Ovary (tissue), 9 donors: ENCODE data around the gene FNIP1. TPM values are rescaled to one million over a fixed set of nuclear protein-coding genes. Genes with fewer than 3 reads are reported as not detected.
"Not testable (repeated sequence)": the region's sequence is repeated elsewhere in the genome, so short reads cannot be mapped to it uniquely, and the experiment has no call there.

ENCODE experiments used
- DNase-seq, 5 donors: peaks; one replicate each; pipeline ENCODE4 v3.0.0-alpha.2; 2019 to 2020
- H3K27ac ChIP-seq, 2 donors: fragments of 200-600 bp; one replicate each; pipeline versions ENCODE4 v1.5.1 to v1.8.0; 2019 to 2022
- H3K27me3 ChIP-seq: fragments of 200-600 bp; one replicate; pipeline ENCODE4 v1.8.0; 2022
- H3K36me3 ChIP-seq: fragments of 200-600 bp; sonication (generic); one replicate; pipeline ENCODE4 v1.5.1; 2019
- H3K4me1 ChIP-seq: one replicate; pipeline ENCODE4 v1.8.1; 2013; ENCODE audit warnings: mild to moderate bottlenecking, moderate library complexity; ENCODE audit not compliant: insufficient read depth
- H3K4me3 ChIP-seq: fragments of 200-600 bp; sonication (generic); one replicate; pipeline ENCODE4 v1.5.1; 2017
- H3K9me3 ChIP-seq, 2 donors: fragments of 200-600 bp in 1 of 2; sonication (generic) in 1 of 2; one replicate each; pipeline versions ENCODE4 v1.5.1 to v1.8.1; 2013 to 2019; ENCODE audit warnings: mild to moderate bottlenecking in 1 of 2, moderate library complexity in 1 of 2
- EP300 ChIP-seq: sonication (generic); formaldehyde crosslinking; IDR thresholded peaks from one replicate; pipeline ENCODE4 v1.6.1; 2017; ENCODE audit warnings: antibody characterized with exemption
- POLR2A ChIP-seq: fragments of 450-650 bp; IDR thresholded peaks from one replicate; pipeline ENCODE4 v1.6.1; 2017; ENCODE audit warnings: antibody characterized with exemption, mild to moderate bottlenecking, moderate library complexity
- WGBS, 3 donors: extraction: QIAGEN DNeasy Blood & Tissue Kit in 1 of 3; methylation state at CpG; one replicate each; pipeline versions ENCODE4 v1.1.5 to v1.1.7; 2013 to 2017; 5-methylcytosine and 5-hydroxymethylcytosine counted together
- intact Hi-C, 4 donors: fragments of 100-400 bp; cut with DNase I; formaldehyde crosslinking; loops; one replicate each; pipeline versions ENCODE4 v1.11.0 to v1.15.1; 2022 to 2023
- polyA plus RNA-seq, 2 donors: library from polyadenylated mRNA; stranded (reverse); fragments of 200-250 nt in 1 of 2; fragments of 350-450 nt in 1 of 2; fragmentation: Illumina TruSeq in 1 of 2; extraction: RNeasy Lipid Tissue Mini Kit (QIAGEN cat#74804) in 1 of 2; gene quantifications; one replicate each; pipeline ENCODE4 v1.2.3, GENCODE V29; 2013 to 2014
- total RNA-seq, 7 donors: library from RNA; depleted of rRNA in 2 of 7; stranded (reverse); fragments of >200 nt in 2 of 7; fragmentation: NEBNext Ultra II Directional in 3 of 7; extraction: Animal tissue kit (Norgen Biotek cat#: 25700) in 3 of 7; gene quantifications; one replicate each; pipeline versions ENCODE4 v1.1.0 to v1.2.4, GENCODE V29; 2016 to 2023
- TF ChIP-seq, protein P1 (sequence below), 3 donors: fragments of 450-650 bp in 2 of 3; fragments of 200-600 bp in 1 of 3; IDR thresholded peaks; one replicate each; pipeline versions ENCODE4 v1.5.1 to v1.8.0; 2016 to 2022; ENCODE audit warnings: antibody characterized with exemption in 3 of 3, mild to moderate bottlenecking in 1 of 3
- donor health status: DM: no; HTN: no; CAD: no; lungs with moderate emphysema.
- donor health status: DM: no; HTN: no; CAD: no.
- donor health status: Bipolar disorder and iron deficiency.
- donor health status: DM: yes; HTN: yes; CAD: no.
- donor health status: DM: no; HTN: no; CAD: no.
- donor health status: DM: yes; HTN: yes; CAD: no.

FNIP1 gene
- total and polyA plus RNA-seq, 9 donors: 7.2 to 52.7 (median 39.4) TPM

- H3K4me1 ChIP-seq: peaks cover 5% of the 10 kb centered on the region
- TF ChIP-seq, protein P1, sequence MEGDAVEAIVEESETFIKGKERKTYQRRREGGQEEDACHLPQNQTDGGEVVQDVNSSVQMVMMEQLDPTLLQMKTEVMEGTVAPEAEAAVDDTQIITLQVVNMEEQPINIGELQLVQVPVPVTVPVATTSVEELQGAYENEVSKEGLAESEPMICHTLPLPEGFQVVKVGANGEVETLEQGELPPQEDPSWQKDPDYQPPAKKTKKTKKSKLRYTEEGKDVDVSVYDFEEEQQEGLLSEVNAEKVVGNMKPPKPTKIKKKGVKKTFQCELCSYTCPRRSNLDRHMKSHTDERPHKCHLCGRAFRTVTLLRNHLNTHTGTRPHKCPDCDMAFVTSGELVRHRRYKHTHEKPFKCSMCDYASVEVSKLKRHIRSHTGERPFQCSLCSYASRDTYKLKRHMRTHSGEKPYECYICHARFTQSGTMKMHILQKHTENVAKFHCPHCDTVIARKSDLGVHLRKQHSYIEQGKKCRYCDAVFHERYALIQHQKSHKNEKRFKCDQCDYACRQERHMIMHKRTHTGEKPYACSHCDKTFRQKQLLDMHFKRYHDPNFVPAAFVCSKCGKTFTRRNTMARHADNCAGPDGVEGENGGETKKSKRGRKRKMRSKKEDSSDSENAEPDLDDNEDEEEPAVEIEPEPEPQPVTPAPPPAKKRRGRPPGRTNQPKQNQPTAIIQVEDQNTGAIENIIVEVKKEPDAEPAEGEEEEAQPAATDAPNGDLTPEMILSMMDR (IDR thresholded peaks at IDR 0.05): no peak
- TF ChIP-seq POLR2A (no peak), EP300 (no peak)
- H3K27me3 ChIP-seq: no peaks in the 10 kb centered on the region
- no peak for DNase-seq
- H3K27ac ChIP-seq: no peak overlapping the region
- no peak overlapping the region for H3K4me3 ChIP-seq
- H3K36me3 ChIP-seq: no peaks in the 10 kb centered on the region
- 95 to 100% (median 98%) methylated on average over 1 of the region's 1 CpG for WGBS, 3 donors
- H3K9me3 ChIP-seq: no peaks in the 10 kb centered on the region
- intact Hi-C loops: no loop called here
Measured at GRCh38 chr5:131783874-131784273, 12.9 kb downstream of the FNIP1 start.

DNA sequence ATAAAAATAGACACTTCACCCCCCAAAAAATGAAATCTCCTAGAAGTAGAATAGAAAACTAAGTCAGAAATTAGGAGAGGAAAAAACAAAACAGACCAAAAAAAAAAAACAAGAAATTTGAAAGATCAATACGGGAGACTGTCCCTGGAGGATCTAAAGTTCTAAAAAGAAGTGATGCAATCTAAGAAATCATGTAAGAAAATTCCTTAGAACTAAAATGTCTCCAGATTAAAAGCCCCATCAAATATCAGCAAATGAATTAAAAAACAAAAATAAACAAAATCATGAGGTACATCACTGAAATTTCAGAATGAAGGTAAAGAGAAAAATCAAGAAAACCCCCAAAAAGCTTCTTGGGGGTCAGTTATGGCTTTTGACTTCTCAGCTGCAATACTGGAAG lies 13.5 kb downstream of the FNIP1 start:
- DNase-seq: no peak
- Histone ChIP-seq H3K9me3 (no peaks in the 10 kb centered on the region), H3K36me3 (no peaks in the 10 kb centered on the region), H3K4me3 (no peak overlapping the region), H3K27me3 (no peaks in the 10 kb centered on the region), H3K27ac (no peak overlapping the region), H3K4me1 (peaks cover 5% of the 10 kb centered on the region)
- intact Hi-C loops: no loop called here
- TF ChIP-seq EP300 (no peak), POLR2A (no peak)
- TF ChIP-seq, protein P1 (IDR thresholded peaks at IDR 0.05): no peak
- WGBS, 3 donors: 78 to 79% (median 79%) methylated on average over 1 of the region's 1 CpG

DNA sequence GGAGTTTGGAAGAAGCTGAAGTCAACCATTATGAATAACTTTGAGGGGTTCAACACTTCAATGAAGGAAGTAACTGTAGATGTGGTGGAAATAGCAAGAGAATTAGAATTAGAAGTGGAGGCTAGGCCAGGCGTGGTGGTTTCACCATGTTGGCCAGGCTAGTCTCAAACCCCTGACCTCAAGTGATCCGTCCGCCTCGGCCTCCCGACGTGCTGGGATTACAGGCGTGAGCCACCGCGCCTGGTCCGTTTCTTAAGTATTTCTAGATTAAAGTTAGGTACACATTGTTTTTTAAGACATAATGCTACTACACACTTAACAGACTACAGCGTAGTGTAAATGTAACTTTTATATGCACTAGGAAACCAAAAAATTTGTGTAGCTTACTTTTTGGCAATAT lies 14.1 kb downstream of the FNIP1 start:
- Histone ChIP-seq H3K36me3 (no peaks in the 10 kb centered on the region), H3K4me1 (peaks cover 3% of the 10 kb centered on the region), H3K27me3 (no peaks in the 10 kb centered on the region), H3K9me3 (no peaks in the 10 kb centered on the region), H3K4me3 (no peak overlapping the region), H3K27ac (no peak overlapping the region)
- WGBS, 3 donors: 97 to 98% (median 97%) methylated on average over 11 of the region's 11 CpGs
- intact Hi-C loops: no loop called here
- no peak for DNase-seq
- TF ChIP-seq, protein P1 (IDR thresholded peaks at IDR 0.05): no peak
- TF ChIP-seq POLR2A: no peak
- no peak for TF ChIP-seq EP300

- H3K4me1 ChIP-seq, H3K9me3 ChIP-seq, intact Hi-C loops, DNase-seq, H3K4me3 ChIP-seq, H3K27me3 ChIP-seq, H3K36me3 ChIP-seq, H3K27ac ChIP-seq: not testable (repeated sequence)
- WGBS, 3 donors: 0 to 100% (median 85%) methylated on average over 1 of the region's 1 CpG
Measured at GRCh38 chr5:131778141-131778540, 18.7 kb downstream of the FNIP1 start.

GRCh38 chr5:131776450-131776849 lies 20.4 kb downstream of the FNIP1 start:
- Histone ChIP-seq H3K27ac (no peak overlapping the region), H3K27me3 (no peaks in the 10 kb centered on the region), H3K9me3 (no peaks in the 10 kb centered on the region), H3K4me3 (no peak overlapping the region), H3K4me1 (peaks cover 1% of the 10 kb centered on the region), H3K36me3 (no peaks in the 10 kb centered on the region)
- DNase-seq: no peak
- WGBS, 3 donors: 71 to 87% (median 79%) methylated on average over 1 of the region's 1 CpG
- intact Hi-C loops: no loop called here
- TF ChIP-seq EP300: no peak
- no peak for TF ChIP-seq POLR2A
- TF ChIP-seq, protein P1 (IDR thresholded peaks at IDR 0.05): no peak
